GM19372 (cell line): ENCODE data around the gene HABP2.

ENCODE experiments used
- ATAC-seq: cut with Tn5 transposase; IDR thresholded peaks from one replicate; pipeline ENCODE4 v1.9.1; 2021; ENCODE audit warnings: mild to moderate bottlenecking, low read depth, moderate library complexity; ENCODE audit not compliant: unreplicated experiment

Gene HABP2

DNA sequence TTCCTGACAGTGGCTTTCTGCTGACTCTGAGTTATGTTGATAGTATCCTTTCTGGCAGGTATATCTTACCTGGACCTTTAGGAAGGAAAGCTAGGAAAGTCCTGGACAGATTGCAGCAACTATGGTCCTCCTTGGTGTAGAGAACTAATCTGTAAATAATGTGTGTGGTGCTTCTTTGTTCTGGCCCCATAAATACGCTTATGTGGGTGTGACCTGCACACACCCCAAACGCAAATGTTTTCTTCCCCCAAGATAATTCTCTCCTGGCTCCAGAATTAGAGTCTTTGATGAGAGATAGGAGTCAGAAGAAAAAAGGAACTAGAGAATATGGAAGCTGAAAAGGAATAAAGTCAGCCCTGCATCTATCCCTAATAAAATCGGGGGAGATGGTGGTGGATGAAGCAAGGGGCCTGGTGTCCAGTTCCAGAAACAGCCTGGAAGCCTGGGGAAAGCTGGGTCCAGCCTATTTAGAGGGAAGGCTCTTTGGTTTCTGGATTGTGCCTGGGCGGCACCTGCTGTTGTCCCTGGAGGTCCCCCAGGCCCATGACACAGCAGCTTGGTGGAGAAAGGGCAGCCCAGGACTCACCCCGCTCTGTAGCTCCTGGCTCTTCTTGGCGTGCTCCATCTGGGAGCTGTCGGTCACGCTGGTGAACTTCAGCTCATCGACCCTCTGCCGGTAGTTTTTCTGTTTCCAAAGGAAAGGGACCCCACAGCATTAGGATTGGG, 72.8 kb downstream of the HABP2 start:
- ATAC-seq = no peak

GRCh38 chr10:113626809-113627355, 74.0 kb downstream of the HABP2 start:
- no peak for ATAC-seq

GRCh38 chr10:113627836-113628235, 75.0 kb downstream of the HABP2 start:
- no peak for ATAC-seq

DNA sequence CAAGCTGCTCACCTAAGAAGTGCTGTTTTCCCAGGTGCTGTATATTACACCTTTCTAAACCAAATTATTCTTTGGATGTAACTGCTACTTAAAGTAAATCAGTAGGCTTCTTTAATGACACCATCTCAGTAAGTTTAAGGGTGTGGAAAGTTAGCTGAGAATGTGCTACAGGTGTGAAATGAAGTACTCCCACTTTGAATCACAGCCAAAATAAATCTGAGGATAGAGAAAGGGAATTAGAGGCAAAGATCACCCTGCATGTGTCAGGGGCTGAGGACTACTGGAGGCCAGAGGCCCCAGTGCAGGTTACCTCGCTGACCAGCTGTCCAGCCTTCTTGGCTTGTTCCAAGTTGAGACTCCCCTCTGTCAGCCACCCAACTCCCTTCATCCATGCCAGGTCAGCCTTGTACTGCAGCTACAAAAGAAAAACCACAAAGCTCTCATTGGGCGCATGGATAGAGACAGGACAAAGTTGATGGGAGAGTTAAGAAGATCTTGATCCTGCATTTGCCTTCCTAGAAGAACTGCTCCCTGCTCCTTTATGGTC, 75.8 kb downstream of the HABP2 start:
- ATAC-seq = no peak

DNA sequence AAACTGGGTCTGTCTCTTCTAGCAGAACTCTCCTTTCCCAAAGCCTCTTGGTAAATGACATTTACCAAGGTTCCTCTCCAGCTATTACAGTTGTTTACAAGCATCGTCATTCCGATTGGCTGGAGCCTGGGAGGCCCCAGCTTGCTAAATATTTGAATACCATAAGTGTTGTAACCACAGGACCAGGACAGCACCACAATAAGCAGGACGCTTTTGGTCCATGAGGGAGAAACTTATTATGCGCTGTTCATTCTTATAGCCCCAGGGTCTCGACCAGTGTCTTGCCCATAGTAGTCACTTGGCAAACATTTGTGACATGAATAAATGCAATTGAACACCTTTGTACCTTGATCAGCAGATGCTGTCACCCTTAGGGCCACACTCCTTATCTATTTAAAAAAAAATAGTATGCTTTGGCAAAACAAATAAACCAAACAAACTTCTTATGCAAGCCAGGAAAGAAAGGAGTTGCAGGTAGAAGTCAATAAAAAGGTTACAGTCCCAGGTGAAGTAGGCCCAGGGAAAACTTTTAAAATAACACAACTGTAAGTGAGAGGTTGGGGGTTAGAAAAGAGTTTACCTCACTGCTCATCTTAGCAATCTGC, 78.2 kb downstream of the HABP2 start:
- no peak for ATAC-seq

DNA sequence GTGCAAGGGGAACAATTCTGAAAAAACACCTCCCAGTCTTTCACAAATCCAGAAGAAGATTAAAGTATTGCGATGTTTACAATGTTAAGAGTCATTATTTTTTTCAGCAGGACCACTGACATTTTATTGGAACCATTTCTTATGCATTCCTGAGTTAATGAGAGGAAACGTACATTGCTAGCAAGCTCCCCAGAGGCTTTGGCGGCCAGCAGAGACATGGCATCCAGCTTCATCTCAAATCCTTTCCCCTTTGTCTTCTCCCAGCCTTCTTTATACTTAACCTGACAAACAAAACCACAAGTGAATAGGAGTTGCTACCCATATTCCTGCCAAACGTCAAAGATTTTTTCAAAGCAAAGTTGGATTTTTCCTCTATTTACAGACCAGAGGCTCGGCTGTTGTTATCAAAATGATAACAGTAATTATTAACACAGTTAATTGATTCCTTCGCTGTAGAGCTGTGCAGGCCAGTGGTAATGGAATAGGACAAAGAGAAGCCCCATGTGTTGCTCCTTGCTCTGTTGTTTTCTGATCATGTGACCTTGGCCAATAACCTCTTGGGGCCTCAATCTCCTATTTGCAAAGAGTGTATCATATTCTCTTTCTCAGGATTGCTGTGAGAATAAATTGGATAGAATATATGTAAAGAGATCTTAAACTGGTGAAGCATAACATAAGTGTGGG, 79.0 kb downstream of the HABP2 start:
- ATAC-seq = no peak
